HG02840 (cell line): ENCODE data around the gene DPP6.

Experiments
- ATAC-seq: cut with Tn5 transposase; IDR thresholded peaks from one replicate; pipeline ENCODE4 v1.9.1; 2021; ENCODE audit warnings: mild to moderate bottlenecking, moderate library complexity, moderate number of reproducible peaks; ENCODE audit not compliant: unreplicated experiment, low FRiP score

The DPP6 gene

DNA sequence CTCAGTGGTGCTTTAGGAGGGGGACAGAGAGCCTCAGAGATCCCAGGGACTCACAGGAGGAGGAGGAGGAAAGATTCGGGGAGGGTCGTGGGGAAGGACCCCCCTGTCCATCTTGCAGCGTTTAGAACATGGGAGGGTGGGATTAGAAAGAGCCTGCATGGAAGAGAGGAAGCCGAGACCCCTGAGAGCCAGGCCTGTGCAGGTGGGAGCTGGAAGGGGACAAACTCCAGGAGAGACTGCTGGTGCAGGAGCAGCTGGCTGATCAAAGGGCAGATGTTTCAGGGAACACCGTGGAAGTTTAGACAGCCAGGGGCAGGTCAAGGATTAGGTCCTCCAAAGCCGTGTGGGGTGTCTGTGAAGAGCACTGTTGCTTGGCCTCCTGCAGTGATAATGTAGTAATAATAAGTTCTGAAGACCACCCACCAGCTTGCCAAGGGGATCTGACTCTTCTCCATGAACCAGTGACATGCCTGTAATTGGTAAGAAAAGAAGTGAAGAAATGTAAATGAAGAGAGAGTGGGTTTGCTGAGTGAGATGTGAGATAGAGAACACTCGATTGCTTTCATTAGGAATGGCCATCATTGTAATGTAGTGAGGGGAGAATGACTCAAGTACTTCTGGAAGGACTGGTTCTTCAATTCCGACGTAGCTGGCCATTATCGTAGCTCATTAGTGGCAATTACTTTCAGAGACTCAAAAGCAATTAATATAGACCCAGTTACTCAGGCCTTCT is 525.1 kb downstream of the DPP6 start:
- no peak for ATAC-seq

DNA sequence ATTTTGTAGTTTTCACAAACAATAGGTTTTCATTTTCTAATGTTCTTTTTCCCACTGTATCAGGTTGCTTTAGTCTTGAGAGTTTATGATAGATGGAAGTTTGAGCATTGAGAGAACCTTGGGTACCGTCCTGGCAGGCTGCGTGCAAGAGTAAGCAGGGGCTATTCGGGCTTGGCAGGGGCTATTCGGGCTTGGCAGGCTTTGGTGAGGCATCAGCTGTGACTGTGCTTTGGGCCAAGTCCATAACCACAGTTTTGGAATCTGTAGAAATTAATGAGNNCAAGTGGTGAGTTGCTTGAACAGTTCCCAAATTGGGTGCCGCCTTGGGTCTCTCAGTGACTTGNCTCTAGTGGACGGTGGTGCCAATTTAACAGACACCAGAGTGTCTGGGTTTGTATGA is 526.1 kb downstream of the DPP6 start:
- no peak for ATAC-seq

- no peak for ATAC-seq
Observed at GRCh38 chr7:154579711-154580110, 527.5 kb downstream of the DPP6 start.

GRCh38 chr7:154581251-154581890 is 529.2 kb downstream of the DPP6 start:
- no peak for ATAC-seq

GRCh38 chr7:154583454-154583853 is 531.3 kb downstream of the DPP6 start:
- no peak for ATAC-seq

DNA sequence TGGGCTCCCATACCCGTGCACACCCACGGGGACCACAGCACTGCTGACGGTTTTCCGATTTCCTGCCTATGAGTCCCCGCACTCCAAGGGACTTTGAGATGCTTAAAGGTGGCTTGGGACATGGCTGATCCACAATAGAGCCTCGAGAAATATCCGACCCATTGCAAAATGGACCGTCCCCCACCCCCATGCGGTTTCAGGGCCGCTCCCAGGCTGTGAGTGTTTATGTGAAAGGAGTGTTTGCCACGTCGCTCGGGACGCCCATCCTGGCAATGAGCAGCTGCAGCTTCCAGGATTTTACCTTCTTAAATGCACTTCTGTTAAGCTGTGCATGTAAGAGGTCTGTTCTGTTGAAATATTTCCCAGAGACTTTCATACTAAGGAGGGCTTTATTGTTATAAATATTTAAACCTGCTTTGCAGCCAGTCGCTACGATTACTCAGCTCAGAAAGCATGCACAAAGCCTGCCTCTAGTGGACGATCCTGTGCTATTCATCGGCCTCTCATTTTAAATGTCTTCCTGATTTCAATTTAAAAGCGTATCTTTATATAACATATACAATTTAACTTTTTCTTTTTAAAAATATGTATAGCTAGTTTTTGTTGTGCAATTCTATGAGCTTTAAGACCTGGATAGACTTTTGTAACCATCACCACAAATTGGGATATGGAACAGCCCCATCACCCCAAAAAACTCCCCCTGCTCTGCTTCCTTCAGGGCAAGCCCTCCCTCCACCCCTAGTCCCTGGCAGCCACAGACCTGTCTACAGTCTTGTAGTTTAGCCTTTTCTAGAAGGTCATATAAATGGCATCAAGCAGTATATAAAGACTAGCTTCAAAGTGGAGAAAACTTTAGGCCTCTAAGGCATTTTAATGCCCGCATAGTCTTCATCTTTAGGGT is 532.4 kb downstream of the DPP6 start:
- ATAC-seq, result no peak

GRCh38 chr7:154587792-154588191 is 535.6 kb downstream of the DPP6 start:
- no peak for ATAC-seq

- ATAC-seq, result no peak
Observed at GRCh38 chr7:154591544-154591943, 539.3 kb downstream of the DPP6 start.

DNA sequence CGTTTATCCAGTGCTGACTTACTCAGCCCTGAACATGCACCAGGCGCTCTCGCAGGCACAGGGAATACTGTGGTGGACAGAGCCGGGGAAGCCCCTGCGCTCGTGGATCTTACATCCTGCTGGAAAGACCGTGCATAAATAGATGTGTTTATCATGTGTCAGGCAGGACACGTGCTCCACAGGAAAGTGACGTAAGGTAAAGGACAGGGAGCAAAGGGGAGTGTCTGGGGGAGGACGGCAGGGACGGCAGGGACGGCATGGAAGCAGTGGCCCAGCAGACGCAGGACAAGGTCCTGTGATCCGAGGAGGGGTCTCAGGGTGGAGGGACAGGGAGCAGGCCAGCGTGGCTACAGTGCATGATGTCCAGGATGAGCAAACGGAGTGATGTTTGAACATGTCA is 540.2 kb downstream of the DPP6 start:
- no peak for ATAC-seq

DNA sequence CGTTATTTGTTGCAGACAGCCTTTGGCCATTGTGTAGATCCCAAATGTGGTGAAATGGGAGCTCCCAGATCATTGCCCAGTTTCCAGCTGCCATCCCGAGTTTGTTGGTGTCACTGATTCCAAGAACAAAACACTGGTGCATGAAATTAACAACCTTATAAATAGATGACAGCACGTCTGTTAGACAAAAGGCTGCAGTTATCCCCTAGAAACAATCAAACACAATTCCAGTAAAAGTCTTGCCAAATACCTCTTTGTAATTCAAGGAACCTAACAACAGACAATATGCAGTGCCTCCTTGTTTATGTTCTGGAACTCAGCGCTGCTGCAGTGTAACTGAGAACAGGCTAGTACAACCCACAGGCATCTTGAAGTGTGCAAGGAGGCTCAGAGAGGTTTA is 546.2 kb downstream of the DPP6 start:
- ATAC-seq, result no peak

GRCh38 chr7:154598864-154599263 is 546.7 kb downstream of the DPP6 start:
- no peak for ATAC-seq

DNA sequence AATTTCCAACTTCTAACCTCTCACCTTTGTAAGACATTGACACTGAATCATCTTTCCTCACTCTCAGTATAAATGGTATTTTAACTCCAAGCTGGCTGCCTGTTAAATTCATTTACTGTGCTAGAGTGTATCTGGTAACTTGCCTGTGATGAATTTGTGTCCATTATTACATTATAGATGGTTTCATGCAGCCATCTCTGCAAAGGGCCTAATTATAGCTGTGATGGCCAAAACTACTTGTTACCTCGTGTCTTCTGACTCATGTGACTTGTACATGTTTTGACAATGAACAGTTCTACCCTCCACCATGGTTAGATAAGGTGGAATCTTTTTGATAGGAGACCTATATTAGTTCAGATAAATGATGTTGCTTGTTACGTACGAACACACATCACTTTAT is 558.7 kb downstream of the DPP6 start:
- no peak for ATAC-seq

DNA sequence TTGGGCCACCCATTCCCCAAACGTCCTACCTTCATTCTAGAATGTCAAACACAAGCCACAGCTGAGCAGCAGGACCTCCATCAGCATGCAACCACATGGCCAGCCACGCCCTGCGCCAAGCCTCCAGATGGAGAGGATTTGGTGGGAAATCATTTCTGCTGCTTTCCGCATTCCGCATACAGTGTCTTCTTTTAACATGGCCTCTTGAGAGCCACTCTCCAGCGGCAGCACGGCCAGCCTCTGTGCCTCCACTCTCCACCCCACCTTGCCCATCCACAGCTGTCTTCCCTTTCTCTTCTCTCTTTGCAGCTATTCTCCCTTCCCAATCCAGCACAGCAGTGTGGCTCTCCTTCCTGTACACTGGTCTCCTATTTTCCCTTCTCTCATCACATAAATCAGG is 561.6 kb downstream of the DPP6 start:
- ATAC-seq, result no peak

GRCh38 chr7:154620141-154620755 is 568.0 kb downstream of the DPP6 start:
- no peak for ATAC-seq

GRCh38 chr7:154623399-154623798 is 571.2 kb downstream of the DPP6 start:
- no peak for ATAC-seq

DNA sequence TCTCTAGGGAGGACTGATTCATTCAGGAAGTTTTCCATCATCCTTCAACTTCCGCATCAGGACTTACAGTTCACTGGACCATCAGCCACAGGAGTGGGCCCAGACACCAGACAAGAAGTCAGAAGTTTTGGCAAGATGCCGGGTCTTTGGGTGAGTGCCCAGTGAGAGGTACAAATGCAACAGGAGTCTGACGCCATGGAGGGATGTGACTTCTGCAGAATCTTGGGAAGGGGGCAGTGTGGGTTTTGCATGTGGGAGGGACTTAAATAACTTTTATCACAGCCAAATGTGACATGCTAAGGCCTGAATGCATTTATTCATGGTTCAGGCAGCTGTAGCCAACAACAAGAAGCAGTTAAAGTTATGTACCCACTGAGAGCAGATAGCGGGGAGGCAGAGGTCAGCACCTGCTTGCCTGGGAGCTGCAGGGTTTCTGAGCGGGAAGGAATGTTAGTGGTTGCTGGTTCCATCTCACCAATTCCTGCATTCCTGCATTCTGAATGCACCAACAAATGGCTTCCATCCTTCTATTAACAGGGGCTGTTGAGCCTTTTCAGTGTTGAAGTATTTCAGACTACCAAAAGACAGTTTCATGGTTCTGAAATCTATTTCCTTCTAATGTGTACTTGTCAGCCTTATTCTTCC is 575.6 kb downstream of the DPP6 start:
- ATAC-seq, result no peak

- ATAC-seq, result no peak
Observed at GRCh38 chr7:154628556-154628955, 576.4 kb downstream of the DPP6 start.

- ATAC-seq, result no peak
Observed at GRCh38 chr7:154631162-154631561, 579.0 kb downstream of the DPP6 start.

GRCh38 chr7:154633641-154634040 is 581.4 kb downstream of the DPP6 start:
- no peak for ATAC-seq

DNA sequence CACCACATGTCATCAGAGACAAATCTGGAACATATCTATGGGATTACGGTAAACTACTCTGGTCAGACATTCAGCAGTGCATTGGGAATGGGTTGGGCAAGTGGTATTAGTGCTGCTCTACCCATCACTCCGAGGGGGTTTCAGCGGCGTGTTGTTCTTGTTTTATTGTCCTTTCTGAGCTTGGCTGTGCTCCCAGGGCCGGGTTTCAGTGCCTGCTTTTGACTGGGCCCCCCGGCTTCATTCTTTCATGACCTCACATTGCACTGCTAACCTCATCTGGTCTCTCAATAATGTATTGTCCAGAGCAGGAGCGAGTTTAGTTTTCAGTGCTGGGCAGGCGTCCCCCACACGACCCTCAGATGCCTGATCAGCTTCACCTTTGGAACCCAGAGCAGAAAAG is 586.1 kb downstream of the DPP6 start:
- no peak for ATAC-seq
